SK-N-SH treated with all-trans-retinoic acid at 6 μM for 48 hours (cell line): ENCODE results near the gene PHF2.

ENCODE experiments used
- ATAC-seq: fragments of 200-7000 bp; cut with Tn5 transposase; 3 replicates; pipeline ENCODE4 v1.9.1; 2020; ENCODE audit warnings: mild to moderate bottlenecking, moderate library complexity
- ARNTL ChIP-seq: fragments of 450-650 bp; formaldehyde crosslinking; IDR thresholded peaks from 2 replicates; pipeline ENCODE4 v1.5.0; 2020; ENCODE audit warnings: low read depth, mild to moderate bottlenecking, moderate library complexity, borderline replicate concordance
- BACH2 ChIP-seq: fragments of 250-450 bp; sonication (Bioruptor Pico); IDR thresholded peaks from 2 replicates; pipeline ENCODE4 v1.9.0; 2021; ENCODE audit warnings: mild to moderate bottlenecking, borderline replicate concordance
- CREB5 ChIP-seq: fragments of 250-450 bp; sonication (Bioruptor Pico); IDR thresholded peaks from 2 replicates; pipeline ENCODE4 v1.5.1; 2020; ENCODE audit warnings: low read depth, mild to moderate bottlenecking, moderate library complexity
- CSRNP3 ChIP-seq: fragments of 250-450 bp; sonication (Bioruptor Pico); IDR thresholded peaks from 2 replicates; pipeline ENCODE4 v1.5.1; 2021; ENCODE audit warnings: mild to moderate bottlenecking, moderate library complexity
- ESRRG ChIP-seq: fragments of 250-450 bp; sonication (Bioruptor Pico); IDR thresholded peaks from 2 replicates; pipeline ENCODE4 v1.6.1; 2021; ENCODE audit warnings: mild to moderate bottlenecking
- GLIS3 ChIP-seq: fragments of 250-450 bp; sonication (Bioruptor Pico); IDR thresholded peaks from 2 replicates; pipeline ENCODE4 v1.5.0; 2020; ENCODE audit warnings: mild to moderate bottlenecking, moderate library complexity
- ISL1 ChIP-seq: fragments of 250-450 bp; sonication (Bioruptor Pico); IDR thresholded peaks from 2 replicates; pipeline ENCODE4 v2.1.2; 2022; ENCODE audit warnings: mild to moderate bottlenecking, moderate library complexity
- OSR1 ChIP-seq: fragments of 250-450 bp; sonication (Bioruptor Pico); IDR thresholded peaks from 2 replicates; pipeline ENCODE4 v1.8.0; 2022; ENCODE audit warnings: moderate library complexity, mild to moderate bottlenecking, inconsistent platforms
- PATZ1 ChIP-seq: fragments of 250-450 bp; sonication (Bioruptor Pico); IDR thresholded peaks from 2 replicates; pipeline ENCODE4 v1.8.0; 2020; ENCODE audit warnings: mild to moderate bottlenecking, moderate library complexity, borderline replicate concordance
- POU6F1 ChIP-seq: fragments of 250-450 bp; sonication (Bioruptor Pico); IDR thresholded peaks from 2 replicates; pipeline ENCODE4 v1.8.0; 2021; ENCODE audit warnings: low read depth, mild to moderate bottlenecking, moderate library complexity, borderline replicate concordance
- PPARA ChIP-seq: fragments of 250-450 bp; sonication (Bioruptor Pico); IDR thresholded peaks from 2 replicates; pipeline ENCODE4 v1.5.0; 2020; ENCODE audit warnings: mild to moderate bottlenecking, borderline replicate concordance
- SNAI2 ChIP-seq: fragments of 250-450 bp; sonication (Bioruptor Pico); IDR thresholded peaks from 2 replicates; pipeline ENCODE4 v1.5.0; 2020; ENCODE audit warnings: mild to moderate bottlenecking, moderate library complexity
- TOX ChIP-seq: fragments of 250-450 bp; sonication (Bioruptor Pico); IDR thresholded peaks from 2 replicates; pipeline ENCODE4 v1.8.0; 2021; ENCODE audit warnings: mild to moderate bottlenecking, moderate library complexity, borderline replicate concordance
- TSHZ2 ChIP-seq: fragments of 250-450 bp; sonication (Bioruptor Pico); IDR thresholded peaks from 2 replicates; pipeline ENCODE4 v1.5.0; 2020; ENCODE audit warnings: mild to moderate bottlenecking, moderate library complexity
- ZC3H10 ChIP-seq: fragments of 250-450 bp; sonication (Bioruptor Pico); IDR thresholded peaks from 2 replicates; pipeline ENCODE4 v1.5.1; 2021; ENCODE audit warnings: mild to moderate bottlenecking, moderate library complexity
- ZFP3 ChIP-seq: fragments of 250-450 bp; sonication (Bioruptor Pico); IDR thresholded peaks from 2 replicates; pipeline ENCODE4 v1.5.0; 2020; ENCODE audit warnings: mild to moderate bottlenecking, moderate library complexity
- ZFP30 ChIP-seq: fragments of 450-650 bp; formaldehyde crosslinking; IDR thresholded peaks from 2 replicates; pipeline ENCODE4 v1.5.0; 2022; ENCODE audit warnings: mild to moderate bottlenecking, moderate library complexity
- ZNF565 ChIP-seq: fragments of 450-650 bp; formaldehyde crosslinking; conservative IDR thresholded peaks from 2 replicates; pipeline ENCODE4 v1.5.0; 2020; ENCODE audit warnings: low read depth, mild to moderate bottlenecking, moderate library complexity

Gene PHF2

GRCh38 chr9:93673021-93673838 lies 96.8 kb downstream of the PHF2 start:
- no peak for TF ChIP-seq ZFP3 (CRISPR knock-in tag)
- no peak for TF ChIP-seq BACH2 (CRISPR knock-in tag)
- ATAC-seq: peak; percentile 30; the same call in 2 of the 3 replicates

GRCh38 chr9:93673839-93674334 lies 97.5 kb downstream of the PHF2 start:
- TF ChIP-seq CREB5 (CRISPR knock-in tag) (no peak), SNAI2 (CRISPR knock-in tag) (no peak), TSHZ2 (CRISPR knock-in tag) (no peak), ZFP30 (CRISPR knock-in tag) (no peak), ZNF565 (CRISPR knock-in tag) (no peak), ZFP3 (CRISPR knock-in tag) (no peak), PPARA (no peak), BACH2 (CRISPR knock-in tag) (no peak), ESRRG (no peak), ISL1 (CRISPR knock-in tag) (no peak), GLIS3 (CRISPR knock-in tag) (no peak), OSR1 (CRISPR knock-in tag) (no peak), ZC3H10 (CRISPR knock-in tag) (no peak)
- ATAC-seq: no peak

- ATAC-seq: no peak
- no peak for TF ChIP-seq POU6F1 (CRISPR knock-in tag)
- no peak for TF ChIP-seq TOX
- TF ChIP-seq SNAI2 (CRISPR knock-in tag): no peak
- no peak for TF ChIP-seq ISL1 (CRISPR knock-in tag)
- no peak for TF ChIP-seq PATZ1 (CRISPR knock-in tag)
- TF ChIP-seq ARNTL: no peak
- no peak for TF ChIP-seq ZFP30 (CRISPR knock-in tag)
- no peak for TF ChIP-seq ZFP3 (CRISPR knock-in tag)
- TF ChIP-seq CSRNP3: no peak
Observed at GRCh38 chr9:93674580-93675335, 98.4 kb downstream of the PHF2 start.
